ENCODE measurements around the gene SLC25A29. TPM values are rescaled to one million over a fixed set of nuclear protein-coding genes. Genes with fewer than 3 reads are reported as not detected.

SLC25A29 gene
- total RNA-seq, 6 experiments from 2014 or later: 14.1 to 30.3 (median 18.2) TPM

GRCh38 chr14:100329233-100330006 is 23.2 kb upstream of the SLC25A29 start:
- no peaks in the 10 kb centered on the region for H3K9me3 ChIP-seq
- no peaks in the 10 kb centered on the region for H3K27me3 ChIP-seq
- ATAC-seq: no peak
- peak overlapping the region in 1 of 3 donors; percentile 69 for H3K27ac ChIP-seq
- peaks cover 0 to 48% (median 13%) of the 10 kb centered on the region in 4 donors for H3K36me3 ChIP-seq
- H3K4me3 ChIP-seq: no peak overlapping the region
- intact Hi-C loops (cut with DNase I): no loop called here
- WGBS (ENCODE audit: insufficient coverage, low coverage, low lambda C conversion rate, missing lambda C conversion rate): no CpG with 5 or more reads among the region's 36 CpGs
- TF ChIP-seq CTCF (IDR thresholded peaks at IDR 0.05): no peak
- TF ChIP-seq POLR2A (IDR thresholded peaks at IDR 0.05): no peak
- peaks cover 0 to 43% (median 0%) of the 10 kb centered on the region in 4 donors for H3K4me1 ChIP-seq
- DNase-seq: no peak

- DNase-seq (peak in 1 of 3 donors; percentile 65), ATAC-seq (peak in 1 of 4 donors; percentile 1)
- TF ChIP-seq CTCF (IDR thresholded peaks at IDR 0.05) (no peak), POLR2A (IDR thresholded peaks at IDR 0.05) (peak; percentile 32)
- H3K27ac ChIP-seq: peak overlapping the region in 1 of 3 donors; percentile 69
- no peak overlapping the region for H3K4me3 ChIP-seq
- peaks cover 0 to 48% (median 13%) of the 10 kb centered on the region in 4 donors for H3K36me3 ChIP-seq
- intact Hi-C loops (cut with DNase I): no loop called here
- no peaks in the 10 kb centered on the region for H3K27me3 ChIP-seq
- 60% methylated on average over 1 of the region's 32 CpGs for WGBS (ENCODE audit: insufficient coverage, low coverage, low lambda C conversion rate, missing lambda C conversion rate)
- H3K9me3 ChIP-seq: no peaks in the 10 kb centered on the region
- H3K4me1 ChIP-seq: peaks cover 0 to 39% (median 0%) of the 10 kb centered on the region in 4 donors
Observed at GRCh38 chr14:100328495-100329163, 22.4 kb upstream of the SLC25A29 start.

- Histone ChIP-seq H3K4me1 (peaks cover 0 to 43% (median 4%) of the 10 kb centered on the region in 4 donors), H3K4me3 (no peak overlapping the region), H3K27me3 (no peaks in the 10 kb centered on the region), H3K27ac (no peak overlapping the region), H3K9me3 (no peaks in the 10 kb centered on the region), H3K36me3 (peaks cover 0 to 48% (median 13%) of the 10 kb centered on the region in 4 donors)
- DNase-seq (no peak), ATAC-seq (no peak)
- intact Hi-C loops (cut with DNase I): no loop called here
- TF ChIP-seq POLR2A (IDR thresholded peaks at IDR 0.05) (no peak), CTCF (IDR thresholded peaks at IDR 0.05) (no peak)
- WGBS (ENCODE audit: insufficient coverage, low coverage, low lambda C conversion rate, missing lambda C conversion rate): 20% methylated on average over 1 of the region's 24 CpGs
Observed at GRCh38 chr14:100327128-100327527, 20.9 kb upstream of the SLC25A29 start.

- peaks cover 0 to 48% (median 13%) of the 10 kb centered on the region in 4 donors for H3K36me3 ChIP-seq
- H3K4me3 ChIP-seq: peak overlapping the region; percentile 31 to 87 (median 71)
- WGBS (ENCODE audit: insufficient coverage, low coverage, low lambda C conversion rate, missing lambda C conversion rate): 10% methylated on average over 9 of the region's 13 CpGs
- no peaks in the 10 kb centered on the region for H3K27me3 ChIP-seq
- peak; percentile 0 to 45 (median 38) for ATAC-seq
- intact Hi-C loops (cut with DNase I): no loop called here
- H3K27ac ChIP-seq: peak overlapping the region; percentile 66 to 92 (median 73)
- TF ChIP-seq POLR2A (IDR thresholded peaks at IDR 0.05) (no peak), CTCF (IDR thresholded peaks at IDR 0.05) (no peak)
- peaks cover 0 to 55% (median 10%) of the 10 kb centered on the region in 4 donors for H3K4me1 ChIP-seq
- peak; percentile 77 to 91 (median 89) for DNase-seq
- no peaks in the 10 kb centered on the region for H3K9me3 ChIP-seq
Observed at GRCh38 chr14:100325958-100326357, 19.7 kb upstream of the SLC25A29 start.
